Activated CD4-positive, alpha-beta T cell treated with anti-CD3 and anti-CD28 coated beads for 24 hours (primary cell): ENCODE results near the gene ATG3.
"Not testable (repeated sequence)": the region's sequence is repeated elsewhere in the genome, so short reads cannot be mapped to it uniquely, and the experiment has no call there.

ENCODE experiments used
- DNase-seq, 2 donors: peaks; one replicate each; pipeline ENCODE4 v3.0.0-alpha.2; 2020; ENCODE audit warnings: low read depth in 2 of 2

The ATG3 gene

GRCh38 chr3:112498914-112499711 is 62.6 kb downstream of the ATG3 start, which contains the start of gene BTLA:
Gene BTLA (minus strand): TSS chr3:112499472. CDS start chr3:112499358, 114 bp downstream.
- no peak for DNase-seq

- no peak for DNase-seq
These were observed 63.7 kb downstream of the ATG3 start for GRCh38 chr3:112497897-112498548.

GRCh38 chr3:112496366-112497067 is 65.2 kb downstream of the ATG3 start:
- no peak for DNase-seq

GRCh38 chr3:112494448-112494767 is 67.4 kb downstream of the ATG3 start:
- DNase-seq, result not testable (repeated sequence)

GRCh38 chr3:112492124-112492523 is 69.6 kb downstream of the ATG3 start:
- DNase-seq, result no peak

- no peak for DNase-seq
These were observed 70.4 kb downstream of the ATG3 start for GRCh38 chr3:112491373-112491772.

- no peak for DNase-seq
These were observed 71.9 kb downstream of the ATG3 start for GRCh38 chr3:112489674-112490479.

GRCh38 chr3:112486811-112487505 is 74.8 kb downstream of the ATG3 start:
- no peak for DNase-seq

GRCh38 chr3:112484352-112484751 is 77.4 kb downstream of the ATG3 start:
- DNase-seq, result no peak

GRCh38 chr3:112482675-112483074 is 79.1 kb downstream of the ATG3 start:
- no peak for DNase-seq
